Measurements from ENCODE around the gene PLXNC1.

- no peak for TF ChIP-seq CTCF (IDR thresholded peaks at IDR 0.05; ENCODE audit: low read depth, low read length, missing input control)
- TF ChIP-seq TAF1 (conservative IDR thresholded peaks at IDR 0.05) = no peak
- TF ChIP-seq ZBTB33 (IDR thresholded peaks at IDR 0.05) = no peak
- TF ChIP-seq FOXA1 (IDR thresholded peaks at IDR 0.05) = no peak
- no peak for TF ChIP-seq RAD21 (IDR thresholded peaks at IDR 0.05)
- TF ChIP-seq YY1 (IDR thresholded peaks at IDR 0.05) = no peak
- TF ChIP-seq REST (IDR thresholded peaks at IDR 0.05) = no peak
- TF ChIP-seq NR2F2 (IDR thresholded peaks at IDR 0.05) = no peak
- no peak for TF ChIP-seq ATF3 (IDR thresholded peaks at IDR 0.05)
- TF ChIP-seq RXRA (IDR thresholded peaks at IDR 0.05) = no peak
- TF ChIP-seq SP1 (IDR thresholded peaks at IDR 0.05) = no peak
- no peak for TF ChIP-seq JUND (IDR thresholded peaks at IDR 0.05)
- TF ChIP-seq HNF4G (IDR thresholded peaks at IDR 0.05) = no peak
Observed at GRCh38 chr12:94190623-94191022, 42.2 kb downstream of the PLXNC1 start.
